HCT116 (cell line): ENCODE measurements around the gene PPP6R3. TPM values are rescaled to one million over a fixed set of nuclear protein-coding genes. Genes with fewer than 3 reads are reported as not detected.
A peak's percentile ranks its signal among the peaks of the same experiment; 100 is the strongest.

Source experiments
- ATAC-seq: fragments of 200-7000 bp; cut with Tn5 transposase; 2 replicates; pipeline ENCODE4 v1.9.1; 2020; ENCODE audit warnings: mild to moderate bottlenecking, moderate library complexity
- BruUV-seq: library from RNA; stranded (reverse); fragments of 400-500 nt; replicated peaks from 2 replicates; lab custom pipeline; 2021; lab: Mats Ljungman, UMichigan
- CTCF ChIA-PET: fragments of 300-600 bp; sonication (Branson Sonifier 250); formaldehyde crosslinking; loops from one replicate; lab custom pipeline; 2021; ENCODE audit warnings: antibody characterized with exemption; lab: Charles Lee
- POLR2A ChIA-PET: fragments of 300-600, 350-600 bp; sonication (Branson Sonifier 250); formaldehyde crosslinking; loops from one replicate; lab custom pipeline; 2021; ENCODE audit warnings: antibody characterized with exemption; lab: Charles Lee
- RAD21 ChIA-PET, 2 experiments: fragments of 300-600 bp; sonication (Branson Sonifier 250); formaldehyde crosslinking; loops; one replicate each; lab custom pipeline; 2023; ENCODE audit warnings: low total read pairs in 2 of 2; ENCODE audit not compliant: uncharacterized antibody in 2 of 2, unreplicated experiment in 2 of 2, low non-redundant PET in 1 of 2; lab: Charles Lee
- DNase-seq: peaks from one replicate; pipeline ENCODE4 v3.0.0-alpha.2; 2010; ENCODE audit warnings: low read depth, low spot score
- H2AFZ ChIP-seq: fragments of 200-600 bp; shearing (Covaris generic), sonication (generic); 2 replicates; pipeline ENCODE4 v1.6.1; 2017; ENCODE audit warnings: low read depth, mixed run types, mixed read lengths, antibody characterized with exemption, low read length; ENCODE audit not compliant: poor library complexity, severe bottlenecking
- H3K27ac ChIP-seq: 2 replicates; pipeline ENCODE4 v1.5.1; 2012; ENCODE audit warnings: low read depth, low read length
- H3K27me3 ChIP-seq: fragments of 200-600 bp; sonication (generic); 2 replicates; pipeline ENCODE4 v1.6.1; 2016; ENCODE audit warnings: mixed run types, low read length, mixed read lengths; ENCODE audit not compliant: insufficient read depth
- H3K36me3 ChIP-seq, 2 experiments: fragments of 200-500 bp in 1 of 2; fragments of 200-600 bp in 1 of 2; sonication (Bioruptor generic) in 1 of 2; sonication (generic) in 1 of 2; 2 replicates each; pipeline versions ENCODE4 v1.5.1 to v1.6.1; 2014 to 2016; ENCODE audit warnings: low read length in 2 of 2, inconsistent platforms in 1 of 2, mixed read lengths in 1 of 2, mixed run types in 1 of 2; ENCODE audit not compliant: insufficient read depth in 2 of 2, control insufficient read depth in 1 of 2
- H3K4me1 ChIP-seq, 2 experiments: fragments of 200-600 bp in 1 of 2; sonication (generic) in 1 of 2; 2 replicates each; pipeline versions ENCODE4 v1.5.1 to v1.6.1; 2012 to 2017; ENCODE audit warnings: low read length in 2 of 2, inconsistent platforms in 1 of 2, mild to moderate bottlenecking in 1 of 2, mixed read lengths in 1 of 2, mixed run types in 1 of 2, moderate library complexity in 1 of 2; ENCODE audit not compliant: insufficient read depth in 2 of 2, control insufficient read depth in 1 of 2
- H3K4me2 ChIP-seq: fragments of 200-600 bp; sonication (generic); 2 replicates; pipeline ENCODE4 v1.6.1; 2017; ENCODE audit warnings: mixed run types, low read length, mixed read lengths
- H3K4me3 ChIP-seq, 2 experiments: fragments of 200-600 bp in 1 of 2; sonication (generic) in 1 of 2; replicated peaks in 1 of 2; 2 replicates each; pipeline ENCODE4 v1.5.1; 2011 to 2016; ENCODE audit warnings: low read length in 2 of 2, control low read depth in 1 of 2, low read depth in 1 of 2, mild to moderate bottlenecking in 1 of 2, mixed read lengths in 1 of 2, mixed run types in 1 of 2
- H3K79me2 ChIP-seq: fragments of 200-600 bp; sonication (generic); 2 replicates; pipeline ENCODE4 v1.6.1; 2017; ENCODE audit warnings: mild to moderate bottlenecking, mixed run types, low read length, moderate library complexity, mixed read lengths; ENCODE audit not compliant: insufficient read depth
- H3K9ac ChIP-seq: fragments of 200-600 bp; sonication (generic); 2 replicates; pipeline ENCODE4 v1.6.1; 2016; ENCODE audit warnings: low read length, mixed read lengths
- H3K9me2 ChIP-seq: fragments of 200-600 bp; sonication (generic), shearing (Covaris generic); 2 replicates; pipeline ENCODE4 v1.6.1; 2017; ENCODE audit warnings: mixed run types, mild to moderate bottlenecking, moderate library complexity; ENCODE audit not compliant: insufficient read depth
- H3K9me3 ChIP-seq, 2 experiments: fragments of 200-500 bp in 1 of 2; fragments of 200-600 bp in 1 of 2; sonication (Bioruptor generic) in 1 of 2; sonication (generic) in 1 of 2; 2 replicates each; pipeline ENCODE4 v1.6.1; 2014 to 2017; ENCODE audit warnings: low read length in 2 of 2, mixed read lengths in 2 of 2, inconsistent platforms in 1 of 2, low read depth in 1 of 2, mild to moderate bottlenecking in 1 of 2, mixed run types in 1 of 2, moderate library complexity in 1 of 2; ENCODE audit not compliant: control insufficient read depth in 1 of 2, insufficient read depth in 1 of 2
- H4K20me1 ChIP-seq: fragments of 200-600 bp; sonication (generic), shearing (Covaris generic); 2 replicates; pipeline ENCODE4 v1.6.1; 2017; ENCODE audit warnings: mixed run types, mild to moderate bottlenecking, moderate library complexity; ENCODE audit not compliant: insufficient read depth
- CTCF ChIP-seq, 3 experiments: fragments of 200-600 bp in 1 of 3; sonication (generic) in 1 of 3; IDR thresholded peaks in 2 of 3; conservative IDR thresholded peaks in 1 of 3; 2 replicates each; pipeline ENCODE4 v1.5.1; 2012 to 2017; ENCODE audit warnings: low read depth in 2 of 3, low read length in 2 of 3, antibody characterized with exemption in 1 of 3, borderline replicate concordance in 1 of 3, control low read depth in 1 of 3, mild to moderate bottlenecking in 1 of 3, mixed read lengths in 1 of 3, mixed run types in 1 of 3, moderate library complexity in 1 of 3; ENCODE audit not compliant: insufficient read depth in 1 of 3
- EGR1 ChIP-seq: IDR thresholded peaks from 2 replicates; pipeline ENCODE4 v1.6.1; 2012; ENCODE audit warnings: low read depth
- ELF1 ChIP-seq: IDR thresholded peaks from 2 replicates; pipeline ENCODE4 v1.6.1; 2012; ENCODE audit warnings: low read depth, borderline replicate concordance
- EZH2 ChIP-seq: fragments of 200-600 bp; sonication (generic); IDR thresholded peaks from 2 replicates; pipeline ENCODE4 v1.6.1; 2017; ENCODE audit warnings: antibody characterized with exemption, mixed run types
- FOSL1 ChIP-seq: IDR thresholded peaks from 2 replicates; pipeline ENCODE4 v1.6.1; 2012; ENCODE audit warnings: low read depth
- RAD21 ChIP-seq: IDR thresholded peaks from 2 replicates; pipeline ENCODE4 v1.6.1; 2012; ENCODE audit warnings: low read depth, mild to moderate bottlenecking
- SIN3A ChIP-seq: IDR thresholded peaks from 2 replicates; pipeline ENCODE4 v1.6.1; 2012; ENCODE audit warnings: low read depth
- TCF7L2 ChIP-seq: IDR thresholded peaks from 2 replicates; pipeline ENCODE4 v1.7.0; 2011; ENCODE audit warnings: borderline replicate concordance, inconsistent platforms; ENCODE audit not compliant: insufficient read depth, insufficient read length; ENCODE audit errors: extremely low read depth
- YY1 ChIP-seq: IDR thresholded peaks from 2 replicates; pipeline ENCODE4 v1.6.1; 2011; ENCODE audit warnings: low read length, low read depth, moderate library complexity, mild to moderate bottlenecking; ENCODE audit not compliant: insufficient replicate concordance; ENCODE audit errors: extremely low read depth
- intact Hi-C: fragments of 100-400 bp; cut with micrococcal nuclease; formaldehyde crosslinking; loops from 2 replicates; pipeline ENCODE4 v1.10.0; 2022
- total RNA-seq: library from RNA; stranded (reverse); gene quantifications from one replicate; pipeline ENCODE4 v1.2.1, GENCODE V29; 2021; ENCODE audit not compliant: unreplicated experiment

The PPP6R3 gene
- total RNA-seq, 1 experiment from 2014 or later, result 113 TPM

DNA sequence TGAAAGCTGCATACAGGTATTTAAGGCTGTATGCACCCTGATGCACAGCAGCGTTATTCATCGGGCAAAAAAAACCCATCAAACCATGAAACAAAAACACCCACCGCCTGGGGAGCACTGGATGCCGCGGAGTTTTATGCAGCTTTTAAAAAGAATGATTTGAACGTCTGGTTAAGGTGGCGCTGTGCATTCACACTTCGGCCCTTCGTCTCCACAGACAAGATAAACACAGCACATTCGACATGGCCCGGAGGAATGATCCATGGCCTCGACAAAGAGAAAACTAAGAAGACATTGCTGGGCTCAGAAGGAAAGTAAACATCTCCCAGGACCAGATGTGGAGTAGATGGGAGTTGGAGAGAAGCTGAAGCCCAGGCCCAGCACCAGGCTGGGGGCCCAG lies 183.0 kb downstream of the PPP6R3 start:
- Histone ChIP-seq H3K9me3 (peaks cover 5 to 6% of the 10 kb centered on the region in 2 experiments; a peak in 2 of 4 replicates), H3K9me2 (no peaks in the 10 kb centered on the region), H3K4me3 (no peak overlapping the region), H2AFZ (peak overlapping the region; percentile 29), H3K27me3 (no peaks in the 10 kb centered on the region), H4K20me1 (no peaks in the 10 kb centered on the region), H3K4me1 (no peaks in the 10 kb centered on the region), H3K79me2 (no peaks in the 10 kb centered on the region), H3K9ac (no peak overlapping the region), H3K27ac (no peak overlapping the region), H3K36me3 (no peaks in the 10 kb centered on the region), H3K4me2 (no peak overlapping the region)
- intact Hi-C loops, result no loop called here
- POLR2A ChIA-PET, result no interaction called here
- ATAC-seq (peak; percentile 67), DNase-seq (peak; percentile 8)
- RAD21 ChIA-PET, result interaction anchor here (0.6 to 1.2 kb wide), 2 partner anchors 129 to 155 kb away, joined by 3 to 6 read pairs; no protein-coding TSS in a partner anchor
- CTCF ChIA-PET, result interaction anchor here (0.7 to 2.3 kb wide), 4 partner anchors 33 to 180 kb away, joined by 3 to 11 read pairs (median 3); no protein-coding TSS in a partner anchor
- no TSS peak for BruUV-seq
- peak; percentile 57 for TF ChIP-seq RAD21
- no peak for TF ChIP-seq SIN3A
- TF ChIP-seq TCF7L2, result no peak
- TF ChIP-seq EZH2, result no peak
- TF ChIP-seq CTCF (IDR thresholded peaks at IDR 0.05 in 2 of 3, conservative IDR thresholded peaks at IDR 0.05 in 1 of 3; ENCODE audit: borderline replicate concordance in 1 of 3, insufficient read depth in 1 of 3, low read depth in 2 of 3, low read length in 2 of 3), result peak in 2 of 3 experiments; percentile 7 to 41; a peak in 1 of 6 replicates
- TF ChIP-seq EGR1, result no peak
- no peak for TF ChIP-seq YY1
- TF ChIP-seq FOSL1, result no peak
- no peak for TF ChIP-seq ELF1
